GM12801 (cell line): Measurements from ENCODE around the gene ANAPC5.

Experiments used
- CTCF ChIP-seq: IDR thresholded peaks from one replicate; pipeline ENCODE4 v1.5.1; 2011; ENCODE audit warnings: control low read depth; ENCODE audit not compliant: insufficient read length; ENCODE audit errors: extremely low read depth

The ANAPC5 gene

GRCh38 chr12:121373755-121374154 lies 21.5 kb upstream of the ANAPC5 start:
- TF ChIP-seq CTCF: no peak

GRCh38 chr12:121371404-121371803 lies 19.2 kb upstream of the ANAPC5 start:
- TF ChIP-seq CTCF: no peak

- TF ChIP-seq CTCF: no peak
Measured at GRCh38 chr12:121366063-121366459, 13.8 kb upstream of the ANAPC5 start.

- no peak for TF ChIP-seq CTCF
Measured at GRCh38 chr12:121365416-121366062, 13.3 kb upstream of the ANAPC5 start.

GRCh38 chr12:121364683-121365121 lies 12.5 kb upstream of the ANAPC5 start:
- no peak for TF ChIP-seq CTCF

- no peak for TF ChIP-seq CTCF
Measured at GRCh38 chr12:121358073-121358472, 5.9 kb upstream of the ANAPC5 start.

- TF ChIP-seq CTCF: no peak
Measured at GRCh38 chr12:121357331-121357730, 5.1 kb upstream of the ANAPC5 start.
